Activated CD4-positive, alpha-beta T cell treated with anti-CD3 and anti-CD28 coated beads, Interleukin-2, amount 50 U/mL, for 1 hour (primary cell): ENCODE results near the gene TCF4.

ENCODE experiments used
- DNase-seq: peaks from one replicate; pipeline ENCODE4 v3.0.0-alpha.2; 2020

TCF4 gene

GRCh38 chr18:55405475-55405874 lies 182.5 kb downstream of the TCF4 start:
- DNase-seq, result no peak

GRCh38 chr18:55404832-55405465 lies 183.0 kb downstream of the TCF4 start:
- no peak for DNase-seq

- no peak for DNase-seq
These were observed 183.7 kb downstream of the TCF4 start for GRCh38 chr18:55404136-55404830.

- DNase-seq, result no peak
These were observed 184.5 kb downstream of the TCF4 start for GRCh38 chr18:55403421-55403949.

GRCh38 chr18:55402731-55403405 lies 185.1 kb downstream of the TCF4 start:
- DNase-seq, result no peak

- no peak for DNase-seq
These were observed 186.3 kb downstream of the TCF4 start for GRCh38 chr18:55401638-55402191.

GRCh38 chr18:55400590-55401541 lies 187.1 kb downstream of the TCF4 start:
- DNase-seq, result no peak

GRCh38 chr18:55400081-55400480 lies 187.9 kb downstream of the TCF4 start:
- DNase-seq, result no peak

GRCh38 chr18:55398858-55399257 lies 189.1 kb downstream of the TCF4 start:
- DNase-seq, result no peak

- DNase-seq, result no peak
These were observed 191.0 kb downstream of the TCF4 start for GRCh38 chr18:55396979-55397378.

- DNase-seq, result no peak
These were observed 191.6 kb downstream of the TCF4 start for GRCh38 chr18:55396267-55396905.

GRCh38 chr18:55395799-55396198 lies 192.2 kb downstream of the TCF4 start:
- DNase-seq, result no peak

GRCh38 chr18:55390898-55391297 lies 197.1 kb downstream of the TCF4 start:
- no peak for DNase-seq

- DNase-seq, result no peak
These were observed 200.6 kb downstream of the TCF4 start for GRCh38 chr18:55387139-55387984.

GRCh38 chr18:55386545-55386944 lies 201.4 kb downstream of the TCF4 start:
- no peak for DNase-seq

- DNase-seq, result no peak
These were observed 202.2 kb downstream of the TCF4 start for GRCh38 chr18:55385770-55386169.

- DNase-seq, result no peak
These were observed 203.3 kb downstream of the TCF4 start for GRCh38 chr18:55384551-55385275.

- no peak for DNase-seq
These were observed 203.9 kb downstream of the TCF4 start for GRCh38 chr18:55384115-55384514.

GRCh38 chr18:55382277-55382805 lies 205.7 kb downstream of the TCF4 start:
- no peak for DNase-seq

- DNase-seq, result no peak
These were observed 206.7 kb downstream of the TCF4 start for GRCh38 chr18:55381277-55381676.
